HS-27A (cell line): ENCODE data around the gene TTC34.
"Not testable (repeated sequence)": the region's sequence is repeated elsewhere in the genome, so short reads cannot be mapped to it uniquely, and the experiment has no call there.

Experiments
- DNase-seq: peaks from one replicate; pipeline ENCODE4 v3.0.0-alpha.2; 2012; ENCODE audit warnings: low read depth, missing footprints

TTC34 gene

GRCh38 chr1:2798958-2799357 lies 2.5 kb downstream of the TTC34 start:
- not testable (repeated sequence) for DNase-seq

GRCh38 chr1:2797741-2798016 lies 3.8 kb downstream of the TTC34 start:
- no peak for DNase-seq

- no peak for DNase-seq
Observed at GRCh38 chr1:2796890-2797740, 4.4 kb downstream of the TTC34 start.

DNA sequence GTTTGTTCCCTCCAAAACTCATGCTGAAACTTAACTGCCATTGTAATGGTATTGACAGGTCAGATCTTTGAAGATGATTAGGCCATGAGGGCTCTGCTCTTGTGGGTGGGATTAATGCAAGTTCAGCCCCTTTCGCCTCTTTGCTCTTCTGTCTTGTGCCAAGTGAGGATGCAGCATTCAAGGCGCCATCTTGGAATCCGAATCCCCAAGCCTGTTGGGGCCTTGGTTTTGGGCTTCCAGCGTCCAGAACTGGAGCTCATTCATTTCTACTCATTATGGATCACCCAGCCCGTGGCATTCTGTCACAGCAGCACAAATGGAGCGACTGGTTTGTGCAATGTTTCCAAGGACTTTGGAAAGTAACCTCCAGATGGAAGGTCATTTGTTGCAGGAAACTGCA lies 5.6 kb downstream of the TTC34 start:
- DNase-seq = no peak

DNA sequence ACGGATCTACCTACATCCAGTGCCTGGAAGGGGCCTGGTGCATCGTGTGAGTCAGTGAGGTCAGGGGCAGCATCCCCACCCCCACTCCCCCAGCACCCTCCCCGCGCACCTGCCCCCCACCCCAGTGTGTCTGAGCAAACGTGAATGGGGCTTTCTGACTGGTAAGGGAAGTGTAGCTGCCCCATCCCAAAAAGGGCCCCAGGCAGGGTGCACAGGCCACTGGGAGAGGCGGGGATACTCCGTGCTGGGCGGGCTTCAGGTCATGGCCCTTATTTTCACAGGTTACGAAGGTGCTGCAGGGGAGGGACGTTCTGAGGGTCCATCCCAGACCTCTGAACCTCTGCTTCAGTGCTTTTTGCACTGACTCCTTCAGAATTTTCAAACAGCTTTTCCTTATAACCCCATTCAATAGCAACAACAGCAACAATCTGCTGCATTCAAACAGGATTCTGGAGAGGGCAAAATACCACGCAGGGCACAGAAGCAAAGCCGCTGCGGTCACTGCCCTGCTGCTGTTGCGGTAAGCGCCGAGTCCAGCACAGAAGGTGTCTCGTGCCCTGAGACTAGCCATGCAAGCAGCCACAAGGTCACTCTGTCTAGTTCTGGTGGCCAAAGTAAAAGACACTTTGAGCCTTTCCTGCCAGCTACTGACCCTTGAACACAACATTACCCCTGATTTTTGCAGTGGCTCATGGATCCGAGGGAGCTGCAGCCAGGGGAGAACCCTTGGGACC lies 10.3 kb downstream of the TTC34 start:
- DNase-seq = no peak

DNA sequence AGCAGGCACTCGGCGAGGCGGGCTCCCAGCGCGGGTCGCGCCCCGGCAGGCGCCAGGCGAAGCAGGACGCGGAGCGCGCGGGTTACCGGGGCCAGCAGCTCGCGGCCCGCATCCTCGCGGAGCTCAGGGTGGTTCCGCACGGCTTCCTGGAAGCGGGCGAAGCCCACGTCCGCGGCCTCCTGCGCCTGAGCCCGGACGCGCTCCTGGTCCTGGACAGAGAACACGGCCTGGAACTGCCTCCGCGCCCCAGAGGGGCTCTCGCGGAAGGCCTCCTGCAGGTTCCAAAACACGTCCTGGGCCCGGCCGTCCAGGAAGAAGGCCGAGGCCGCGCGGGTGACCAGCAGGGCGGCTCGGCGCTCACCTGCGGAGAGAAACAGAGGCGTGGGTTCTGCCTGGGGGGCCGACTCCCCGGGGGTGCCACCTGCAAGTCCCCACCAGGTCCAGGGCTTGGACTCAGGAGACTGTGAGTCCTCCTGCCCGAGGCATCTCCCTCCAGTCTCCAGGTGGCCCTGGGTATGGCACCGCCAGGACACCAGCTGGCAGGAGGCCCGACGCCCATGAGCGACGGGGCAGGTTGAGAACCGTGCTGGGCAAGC lies 11.4 kb downstream of the TTC34 start:
- DNase-seq = no peak

DNA sequence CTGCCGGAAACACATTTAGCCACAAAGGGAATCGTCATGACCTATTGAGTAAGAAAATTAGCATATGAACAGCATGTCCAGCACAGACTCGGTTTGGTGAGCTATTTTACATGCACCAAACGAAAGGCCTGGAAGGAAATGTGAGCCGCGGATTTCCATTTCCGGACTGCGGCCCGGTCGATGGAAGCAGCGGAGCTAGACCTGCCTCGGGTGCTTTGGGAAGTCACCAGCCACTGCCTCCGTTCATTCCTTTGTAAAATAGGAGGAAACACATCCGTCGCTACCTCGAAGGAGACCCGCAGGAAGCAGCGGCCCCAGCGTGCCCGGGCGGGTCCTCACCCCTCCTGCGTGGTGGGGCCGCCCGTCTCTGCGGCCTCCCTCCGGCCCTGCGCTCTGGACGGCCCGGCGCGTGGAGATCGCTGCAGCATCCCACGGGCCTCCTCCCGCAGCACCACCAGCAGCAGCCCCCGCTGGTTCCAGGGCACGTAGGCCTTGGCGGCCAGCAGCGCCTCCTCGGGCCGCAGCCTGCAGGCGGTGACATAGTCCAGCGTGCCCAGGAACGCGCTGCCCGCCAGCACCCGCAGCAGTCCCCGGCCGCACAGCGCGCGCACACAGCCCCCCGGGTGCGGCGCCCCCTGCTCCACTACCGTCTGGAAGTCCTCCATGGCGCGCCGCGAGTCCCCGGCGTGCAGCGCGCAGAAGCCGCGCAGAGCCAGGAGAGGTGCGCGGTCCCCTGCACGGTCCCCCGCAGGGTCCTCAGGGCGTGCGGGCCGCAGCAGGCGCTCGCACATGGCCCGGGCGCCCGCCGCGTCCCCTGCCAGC lies 12.1 kb downstream of the TTC34 start:
- DNase-seq = no peak

DNA sequence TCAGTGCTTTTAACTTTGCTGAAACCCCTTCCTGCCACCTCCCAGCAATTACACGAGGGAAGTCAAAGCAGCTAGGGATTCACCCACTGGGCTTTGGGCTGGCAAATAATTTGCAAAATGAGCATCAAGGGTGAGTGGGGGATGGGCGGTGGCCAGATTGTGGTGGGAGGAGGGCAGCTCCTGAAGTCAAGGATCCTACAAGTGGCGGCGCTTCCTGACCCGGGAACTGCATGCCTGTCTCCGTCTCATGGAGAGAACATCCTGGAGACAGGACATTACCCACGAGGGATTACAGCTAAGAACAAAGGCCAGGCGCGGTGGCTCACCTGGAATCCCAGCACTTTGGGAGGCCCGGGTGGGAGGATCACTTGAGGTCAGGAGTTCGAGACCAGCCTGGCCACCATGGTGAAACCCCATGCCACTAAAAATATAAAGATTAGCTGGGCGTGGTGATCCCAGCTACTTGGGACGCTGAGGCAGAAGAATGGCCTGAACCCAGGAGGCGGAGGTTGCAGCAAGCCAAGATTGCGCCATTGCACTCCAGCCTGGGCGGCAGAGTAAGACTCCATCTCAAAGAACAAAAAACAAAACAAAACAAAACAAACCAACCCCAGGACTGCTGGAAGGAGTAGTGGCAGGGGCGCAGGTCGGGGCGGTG lies 12.9 kb downstream of the TTC34 start:
- no peak for DNase-seq

DNA sequence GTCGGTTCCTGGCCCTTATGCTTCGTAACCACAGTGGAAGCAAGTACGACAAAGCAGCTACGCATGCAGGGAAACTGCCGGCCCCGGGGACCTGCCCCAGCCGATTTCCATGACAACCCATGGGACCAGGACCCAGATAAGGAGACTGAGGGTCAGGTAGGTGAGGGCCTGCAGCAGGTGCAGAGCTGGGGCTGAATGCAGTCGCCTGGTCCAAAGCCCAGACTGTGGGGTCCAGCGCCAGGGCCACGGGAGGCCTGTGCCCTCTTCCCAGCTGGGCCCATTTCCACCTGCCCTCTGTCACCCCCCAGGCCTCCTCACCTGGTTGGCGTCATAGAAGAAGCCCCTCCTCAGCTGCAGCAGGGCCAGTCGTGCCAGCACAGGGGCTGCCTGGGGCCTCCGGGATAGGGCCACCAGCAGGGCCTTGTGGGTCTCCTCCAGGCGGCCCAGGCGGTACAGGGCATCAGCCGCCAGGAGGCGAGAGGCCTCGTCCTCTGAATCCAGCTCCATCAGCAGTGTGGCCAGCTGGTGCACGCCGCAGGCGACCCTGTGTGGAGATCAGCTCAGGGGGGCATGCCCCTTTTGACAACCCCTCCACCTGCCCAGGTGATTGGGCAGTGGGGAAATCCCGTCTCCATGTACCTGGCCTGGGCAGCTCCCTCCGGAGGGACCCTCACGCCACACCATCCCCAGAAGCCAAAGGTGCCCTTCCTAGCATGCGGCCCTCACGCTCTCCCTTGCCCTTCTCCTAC lies 14.2 kb downstream of the TTC34 start:
- DNase-seq = no peak

GRCh38 chr1:2786329-2787162 lies 14.9 kb downstream of the TTC34 start:
- no peak for DNase-seq

GRCh38 chr1:2785631-2786328 lies 15.7 kb downstream of the TTC34 start:
- no peak for DNase-seq

GRCh38 chr1:2784854-2785630 lies 16.5 kb downstream of the TTC34 start:
- DNase-seq = no peak

DNA sequence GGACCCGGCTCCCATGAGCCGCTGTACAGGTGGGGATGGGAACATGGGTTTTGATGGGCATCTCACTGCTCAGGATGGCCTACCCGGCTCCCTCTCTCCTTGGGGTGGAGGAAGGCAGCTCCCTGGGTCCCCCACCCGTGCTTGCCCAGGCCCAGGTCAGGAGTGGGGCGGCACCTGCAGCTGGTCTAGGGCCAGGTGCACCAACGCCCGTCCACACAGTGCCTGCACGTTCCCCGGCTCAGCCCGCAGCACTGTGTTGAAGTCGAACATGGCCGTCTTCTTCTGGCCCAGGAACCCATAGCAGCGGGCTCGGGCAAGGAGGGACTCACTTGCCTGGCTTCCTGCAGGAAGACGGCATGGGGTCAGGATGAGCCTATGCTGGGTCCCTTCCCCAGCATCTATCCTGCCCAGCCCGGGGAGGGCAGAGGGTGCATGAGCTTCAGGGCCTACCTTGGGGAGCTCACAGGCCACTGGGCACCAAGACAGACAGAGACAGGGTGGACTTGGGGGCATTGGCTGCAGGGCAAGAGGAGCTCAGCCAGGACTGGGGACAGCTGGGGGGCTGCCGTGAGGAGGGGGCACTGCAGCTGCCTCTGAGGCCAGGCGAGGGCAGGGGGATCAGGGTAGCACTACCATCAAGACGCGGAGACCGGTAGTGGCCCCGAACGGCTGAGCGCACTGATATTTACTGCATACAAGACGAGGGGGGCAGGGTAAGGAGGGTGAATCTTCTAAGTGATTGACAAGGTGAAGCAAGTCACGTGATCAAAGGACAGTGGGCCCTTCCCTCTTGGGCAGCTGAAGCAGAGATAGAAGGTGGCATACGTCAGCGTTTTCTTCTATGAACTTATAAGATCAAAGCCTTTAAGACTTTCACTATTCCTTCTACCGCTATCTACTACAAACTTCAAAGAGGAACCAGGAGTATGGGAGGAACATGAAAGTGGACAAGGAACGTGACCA lies 17.8 kb downstream of the TTC34 start:
- DNase-seq = no peak

DNA sequence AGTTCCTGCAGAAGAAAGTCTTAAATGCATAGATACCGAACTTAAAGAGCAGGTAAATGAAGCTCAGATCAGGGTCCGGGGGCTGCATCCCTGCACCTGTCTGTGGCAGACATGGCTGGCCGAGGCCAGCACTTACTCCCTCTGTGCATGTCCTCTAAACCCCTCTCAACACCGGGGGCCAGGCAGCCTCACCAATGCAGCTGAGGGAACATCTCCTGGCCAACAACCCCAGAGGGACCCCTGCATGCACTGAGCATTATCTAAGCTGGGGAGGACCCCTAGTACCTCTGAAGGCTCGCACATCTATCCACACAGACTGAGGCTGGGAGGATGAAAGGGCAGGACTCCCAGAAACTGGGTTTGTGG lies 18.4 kb downstream of the TTC34 start:
- DNase-seq = no peak

- no peak for DNase-seq
Observed at GRCh38 chr1:2781627-2782026, 19.9 kb downstream of the TTC34 start.

DNA sequence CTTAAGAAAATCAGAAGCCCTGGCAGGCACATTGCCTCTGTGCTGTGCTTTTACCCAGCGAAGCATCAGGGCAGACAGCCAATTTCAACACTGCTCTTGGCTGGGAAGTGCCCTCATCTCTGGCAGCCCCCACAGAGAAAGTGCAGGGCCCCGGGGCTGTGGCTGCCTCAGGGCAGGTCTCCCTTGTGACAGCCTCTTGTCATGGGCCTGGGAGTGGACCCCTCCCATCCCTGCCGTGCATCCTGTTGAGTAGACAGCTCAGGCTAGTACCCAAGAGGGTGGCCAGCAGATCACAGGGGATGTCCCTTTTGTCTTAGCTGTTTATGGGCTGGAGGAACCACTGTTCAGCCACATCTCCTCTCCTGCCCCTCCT lies 23.3 kb downstream of the TTC34 start:
- DNase-seq = no peak

GRCh38 chr1:2777424-2778219 lies 23.9 kb downstream of the TTC34 start:
- DNase-seq = no peak
